Hindlimb muscle (tissue), 1 donor: ENCODE measurements around the gene MDGA2. TPM values are rescaled to one million over a fixed set of nuclear protein-coding genes. Genes with fewer than 3 reads are reported as not detected.

Experiments
- DNase-seq: peaks from one replicate; pipeline ENCODE4 v3.0.0-alpha.2; 2013
- polyA plus RNA-seq: library from polyadenylated mRNA; unstranded; fragments of 120-200 nt; gene quantifications from one replicate; pipeline ENCODE4 v1.2.1, GENCODE V29; 2013; ENCODE audit not compliant: insufficient read length

The MDGA2 gene
- polyA plus RNA-seq, 1 donor: 0.35 TPM

DNA sequence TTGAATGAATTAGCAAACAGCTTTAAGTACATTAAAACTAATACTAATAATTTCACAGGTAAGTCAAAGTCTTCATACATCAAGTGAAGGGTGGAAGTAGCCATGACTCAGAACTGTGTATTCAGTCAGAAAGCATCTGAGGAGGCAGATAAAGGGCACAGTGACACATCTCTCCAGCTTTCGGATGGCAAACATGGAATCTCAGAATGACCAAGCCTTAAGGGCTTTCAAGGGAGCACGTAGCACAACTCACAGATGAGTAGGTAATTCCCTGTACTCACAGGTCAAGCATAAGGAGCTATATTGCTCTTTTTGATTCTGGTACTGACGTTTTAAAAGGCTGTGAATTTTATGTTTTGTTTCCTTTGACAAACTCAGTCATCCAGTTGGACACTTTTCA lies 56.0 kb downstream of the MDGA2 start:
- DNase-seq: no peak

DNA sequence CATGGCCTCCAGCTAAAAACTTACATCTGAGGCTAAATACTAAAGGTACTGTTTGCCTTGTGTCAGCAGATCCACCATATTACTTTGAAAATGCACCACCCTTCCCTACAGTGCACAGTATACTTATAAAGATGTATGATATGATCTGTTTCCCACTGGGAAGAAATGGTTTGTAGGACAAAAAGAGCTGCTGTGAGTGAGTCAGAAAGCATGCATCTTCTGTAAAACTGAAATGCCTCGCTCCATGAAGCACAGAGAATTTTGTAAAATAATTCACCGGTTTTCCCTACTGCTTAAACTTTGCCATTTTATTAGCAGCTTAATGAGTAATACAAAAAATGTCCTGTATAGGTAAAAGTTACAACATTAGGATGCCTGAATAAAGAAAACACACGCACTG lies 68.8 kb downstream of the MDGA2 start:
- no peak for DNase-seq

GRCh38 chr14:47596860-47597259 lies 78.5 kb downstream of the MDGA2 start:
- no peak for DNase-seq

GRCh38 chr14:47596232-47596631 lies 79.2 kb downstream of the MDGA2 start:
- DNase-seq: no peak

DNA sequence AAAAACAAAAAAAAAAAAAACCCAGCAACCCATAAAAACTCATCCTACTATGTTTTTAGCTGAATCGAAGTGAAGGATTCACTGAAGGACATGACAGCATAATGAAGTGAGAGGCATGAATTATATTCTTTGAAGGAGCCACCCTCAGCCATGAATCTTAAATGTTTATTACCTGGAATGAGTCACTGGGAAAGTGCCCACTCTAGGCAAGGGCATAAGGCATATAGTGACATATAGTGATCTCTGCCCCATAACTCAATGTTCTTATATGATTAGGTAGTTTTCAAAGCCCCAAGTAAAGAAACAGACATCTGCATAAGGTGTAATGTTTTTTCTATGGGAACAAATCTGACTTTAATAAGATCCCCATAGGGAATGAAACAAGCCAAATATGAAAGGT lies 79.9 kb downstream of the MDGA2 start:
- DNase-seq: no peak

DNA sequence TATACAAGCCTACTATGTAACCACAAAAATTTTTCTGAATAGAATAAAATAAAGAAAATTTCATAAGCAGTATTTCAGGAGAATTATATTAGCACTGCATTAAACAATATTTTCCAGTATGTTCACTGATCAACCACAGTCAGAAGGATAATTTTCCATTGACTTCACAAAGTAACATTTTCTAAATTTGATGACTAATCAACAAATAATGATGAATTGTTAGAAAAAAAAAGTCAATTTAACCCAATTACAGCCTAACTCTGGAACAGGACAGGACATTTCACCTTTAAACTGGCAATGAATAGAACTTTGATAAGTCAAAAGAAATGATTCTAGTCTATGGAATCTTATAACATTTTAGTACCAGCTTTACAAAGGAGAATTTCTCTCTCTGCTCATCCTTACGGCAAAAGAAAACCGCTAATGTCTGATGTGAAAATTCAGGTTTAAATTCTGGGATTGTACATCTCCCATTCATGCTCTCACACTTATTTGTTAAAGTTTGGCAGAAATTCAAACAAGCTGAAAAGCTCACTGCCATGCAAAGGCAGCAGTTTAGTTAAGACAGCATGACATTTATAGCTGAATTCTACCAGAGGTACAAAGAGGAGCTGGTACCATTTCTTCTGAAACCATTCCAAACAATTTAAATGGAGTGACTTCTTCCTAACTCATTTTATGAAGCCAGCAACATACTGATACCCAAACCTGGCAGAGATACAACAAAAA lies 84.5 kb downstream of the MDGA2 start:
- no peak for DNase-seq

- DNase-seq: no peak
Measured at GRCh38 chr14:47585447-47585846, 90.0 kb downstream of the MDGA2 start.

- no peak for DNase-seq
Measured at GRCh38 chr14:47567273-47567672, 108.1 kb downstream of the MDGA2 start.

DNA sequence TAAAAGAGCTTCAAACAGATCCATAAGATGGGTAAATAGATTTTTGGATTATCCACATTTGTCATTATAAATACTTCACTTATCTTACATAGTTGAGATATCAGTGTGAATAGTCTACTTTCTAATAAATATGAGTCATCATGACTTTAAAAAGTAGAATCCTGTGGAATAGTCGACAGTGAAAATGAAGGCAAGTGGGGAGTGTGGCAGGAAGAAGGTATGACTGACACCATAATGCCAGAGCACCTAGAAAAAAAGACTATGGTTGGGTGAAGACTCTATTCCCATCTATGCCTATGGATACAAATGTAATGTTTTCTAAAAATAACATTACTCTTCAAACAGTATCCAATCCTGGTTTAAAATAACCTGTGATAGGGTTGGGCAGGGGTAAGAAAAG lies 117.5 kb downstream of the MDGA2 start:
- DNase-seq: no peak

DNA sequence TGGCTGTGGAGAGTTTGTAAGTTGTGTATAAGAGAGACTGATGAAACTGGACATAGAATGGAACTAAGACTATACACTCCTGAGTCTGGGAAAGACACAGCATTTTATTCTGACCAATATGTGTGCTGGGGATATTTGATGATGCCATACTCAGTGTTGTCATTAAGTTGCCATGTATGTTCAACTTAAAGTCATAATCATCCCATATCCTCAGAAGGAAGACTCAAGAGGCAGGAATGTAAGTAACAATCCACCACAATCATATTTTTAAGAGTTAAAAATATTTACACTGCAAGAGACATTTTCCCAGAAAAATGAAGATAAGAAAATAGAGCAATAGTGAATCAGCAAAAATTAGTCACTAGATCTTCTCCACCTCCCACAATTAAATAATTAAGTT lies 120.1 kb downstream of the MDGA2 start:
- DNase-seq: no peak

- no peak for DNase-seq
Measured at GRCh38 chr14:47549886-47550285, 125.5 kb downstream of the MDGA2 start.

DNA sequence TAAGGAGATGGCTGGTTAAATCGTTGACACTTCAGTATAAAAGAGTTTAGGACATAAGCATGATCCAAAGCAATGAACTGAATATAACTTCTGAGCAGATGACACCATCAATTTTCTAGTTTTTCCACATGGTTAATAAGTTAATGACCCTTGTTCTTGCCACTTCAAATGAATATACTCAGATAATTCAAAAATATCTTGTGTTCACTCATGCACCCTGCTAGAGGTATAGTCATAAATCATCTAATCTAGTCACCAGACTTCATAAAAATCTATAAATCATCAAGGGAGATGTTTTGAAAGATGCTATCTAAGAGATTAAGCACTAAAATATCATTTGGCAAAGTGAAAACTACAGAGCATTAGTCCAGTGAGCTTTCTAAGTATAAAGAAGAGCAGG lies 131.9 kb downstream of the MDGA2 start:
- DNase-seq: no peak

GRCh38 chr14:47541662-47542061 lies 133.7 kb downstream of the MDGA2 start:
- DNase-seq: no peak

GRCh38 chr14:47539031-47539461 lies 136.4 kb downstream of the MDGA2 start:
- peak; percentile 24 for DNase-seq

DNA sequence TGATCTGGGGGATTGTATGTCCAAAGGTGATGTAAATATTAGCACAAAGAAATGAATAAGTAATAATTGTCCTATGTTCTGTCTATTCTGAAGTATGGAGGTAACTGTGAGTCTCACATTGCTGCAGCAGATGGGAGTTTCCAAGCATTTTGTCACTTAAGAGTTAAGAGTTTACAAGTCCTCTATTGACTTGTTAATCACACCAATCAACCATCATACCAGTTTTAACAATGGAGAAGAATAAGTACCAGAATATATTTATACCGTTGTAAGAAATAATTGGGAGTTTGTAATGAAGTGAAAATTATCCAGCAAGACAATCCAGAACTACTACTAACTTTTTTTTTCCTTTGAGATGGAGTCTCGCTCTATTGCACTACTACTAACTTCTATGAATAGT lies 139.1 kb downstream of the MDGA2 start:
- no peak for DNase-seq

- DNase-seq: no peak
Measured at GRCh38 chr14:47526591-47527244, 148.7 kb downstream of the MDGA2 start.

GRCh38 chr14:47524524-47524923 lies 150.9 kb downstream of the MDGA2 start:
- no peak for DNase-seq

- DNase-seq: no peak
Measured at GRCh38 chr14:47520382-47520781, 155.0 kb downstream of the MDGA2 start.

GRCh38 chr14:47511829-47512228 lies 163.6 kb downstream of the MDGA2 start:
- no peak for DNase-seq

GRCh38 chr14:47509957-47510356 lies 165.4 kb downstream of the MDGA2 start:
- DNase-seq: no peak

DNA sequence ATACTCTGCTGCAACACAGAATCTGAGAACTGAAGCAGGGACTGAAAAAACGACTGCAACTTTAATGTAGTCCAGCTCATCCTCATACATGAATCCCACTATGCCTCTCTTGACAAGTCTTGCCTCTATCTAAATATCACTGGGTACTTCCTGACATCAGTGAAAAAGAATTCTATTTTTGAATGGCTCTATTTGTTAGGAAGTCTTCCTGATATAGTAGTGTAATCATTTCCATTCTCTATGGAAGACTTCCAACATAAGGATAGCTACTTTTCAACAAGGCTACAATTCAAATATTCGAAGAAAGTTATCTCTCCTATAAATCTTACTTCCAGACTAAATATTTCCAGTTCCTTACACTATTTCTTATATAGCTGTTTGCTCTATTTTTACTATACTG lies 167.5 kb downstream of the MDGA2 start:
- no peak for DNase-seq

GRCh38 chr14:47500369-47500768 lies 175.0 kb downstream of the MDGA2 start:
- no peak for DNase-seq

DNA sequence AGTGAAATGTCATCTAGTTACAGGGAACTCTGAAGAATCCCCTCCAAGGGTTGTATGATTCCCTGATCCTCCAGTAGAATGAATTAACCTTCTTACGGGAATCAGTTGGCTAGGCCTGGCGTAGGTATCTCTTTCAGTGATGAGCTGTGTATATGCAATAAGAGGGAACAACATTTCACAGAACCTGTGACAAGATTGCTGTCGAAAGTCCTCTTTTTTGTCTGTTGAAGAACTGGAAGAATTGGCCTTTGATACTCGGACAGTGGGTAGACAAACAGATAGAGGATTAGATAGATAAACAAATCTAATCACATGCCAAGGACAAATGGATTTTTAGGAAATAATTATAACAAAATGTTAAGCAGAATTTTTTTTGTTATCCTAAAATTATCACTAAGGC lies 184.6 kb downstream of the MDGA2 start:
- no peak for DNase-seq

- DNase-seq: no peak
Measured at GRCh38 chr14:47490353-47490752, 185.1 kb downstream of the MDGA2 start.

DNA sequence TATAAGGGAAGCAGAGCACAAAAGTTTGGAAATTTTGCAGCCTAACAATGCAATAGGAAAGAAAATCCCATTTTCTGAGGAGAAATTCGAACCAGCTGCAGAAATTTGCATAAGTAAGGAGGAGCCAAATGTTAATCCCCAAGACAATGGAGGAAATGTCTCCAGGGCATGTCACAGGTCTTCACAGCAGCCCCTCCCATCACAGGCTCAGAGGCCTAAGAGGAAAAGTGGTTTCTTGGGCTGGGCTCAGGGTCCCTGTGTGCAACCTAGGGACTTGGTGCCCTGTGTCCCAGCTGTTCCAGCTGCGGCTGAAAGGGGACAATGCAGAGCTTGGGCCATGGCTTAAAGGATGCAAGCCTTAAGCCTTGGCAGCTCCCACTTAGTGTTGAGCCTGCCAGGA lies 190.0 kb downstream of the MDGA2 start:
- no peak for DNase-seq
